A549 (cell line): Measurements from ENCODE around the gene EP400.

Experiments used
- CTCF ChIP-seq: fragments of >200 bp; sonication (Bioruptor Twin); formaldehyde crosslinking; IDR thresholded peaks from 3 replicates; pipeline ENCODE4 v1.5.1; 2016
- JUN ChIP-seq, 2 experiments: fragments of >200 bp; sonication (Bioruptor Twin); formaldehyde crosslinking; IDR thresholded peaks; 2 replicates in 1 of 2; 3 replicates in 1 of 2; pipeline ENCODE4 v1.6.1; 2016 to 2017
- POLR2A ChIP-seq: IDR thresholded peaks from 2 replicates; pipeline ENCODE4 v1.6.1; 2012; ENCODE audit warnings: mild to moderate bottlenecking, low read length

- TF ChIP-seq CTCF (no peak), POLR2A (no peak), JUN (IDR thresholded peaks at IDR 0.05) (no peak)
These were observed 27.6 kb upstream of the EP400 start for GRCh38 chr12:131921866-131922769.
